GM18526 (cell line): ENCODE data around the gene ADGRG6.

Source experiments
- POLR2A ChIP-seq: IDR thresholded peaks from 3 replicates; pipeline ENCODE4 v1.6.1; 2011; ENCODE audit not compliant: insufficient read length; ENCODE audit errors: extremely low read depth

Gene ADGRG6

GRCh38 chr6:142353690-142354089 is 51.9 kb downstream of the ADGRG6 start:
- TF ChIP-seq POLR2A = no peak

- no peak for TF ChIP-seq POLR2A
Observed at GRCh38 chr6:142354650-142355049, 52.8 kb downstream of the ADGRG6 start.

- TF ChIP-seq POLR2A = no peak
Observed at GRCh38 chr6:142355520-142356174, 53.8 kb downstream of the ADGRG6 start.

GRCh38 chr6:142356201-142356883 is 54.5 kb downstream of the ADGRG6 start:
- no peak for TF ChIP-seq POLR2A

- TF ChIP-seq POLR2A = no peak
Observed at GRCh38 chr6:142356884-142357225, 55.0 kb downstream of the ADGRG6 start.

- no peak for TF ChIP-seq POLR2A
Observed at GRCh38 chr6:142357879-142358278, 56.1 kb downstream of the ADGRG6 start.

GRCh38 chr6:142359271-142359960 is 57.6 kb downstream of the ADGRG6 start:
- no peak for TF ChIP-seq POLR2A

GRCh38 chr6:142361345-142361744 is 59.5 kb downstream of the ADGRG6 start:
- TF ChIP-seq POLR2A = no peak

- TF ChIP-seq POLR2A = no peak
Observed at GRCh38 chr6:142361779-142362750, 60.3 kb downstream of the ADGRG6 start.

GRCh38 chr6:142367061-142367460 is 65.3 kb downstream of the ADGRG6 start:
- TF ChIP-seq POLR2A = no peak

- TF ChIP-seq POLR2A = no peak
Observed at GRCh38 chr6:142367501-142368018, 65.8 kb downstream of the ADGRG6 start.

- no peak for TF ChIP-seq POLR2A
Observed at GRCh38 chr6:142369266-142369665, 67.5 kb downstream of the ADGRG6 start.

- no peak for TF ChIP-seq POLR2A
Observed at GRCh38 chr6:142372348-142372747, 70.5 kb downstream of the ADGRG6 start.

GRCh38 chr6:142373268-142374090 is 71.7 kb downstream of the ADGRG6 start:
- TF ChIP-seq POLR2A = no peak
